ENCODE data around the gene KCTD1. TPM values are rescaled to one million over a fixed set of nuclear protein-coding genes. Genes with fewer than 3 reads are reported as not detected.
A peak's percentile ranks its signal among the peaks of the same experiment; 100 is the strongest.

The KCTD1 gene
- total and polyA plus RNA-seq, 2 of the 8 experiments (the other 6 are each of a cell fraction or from before 2014, with no cell fraction given): 7.7 to 14.0 TPM

DNA sequence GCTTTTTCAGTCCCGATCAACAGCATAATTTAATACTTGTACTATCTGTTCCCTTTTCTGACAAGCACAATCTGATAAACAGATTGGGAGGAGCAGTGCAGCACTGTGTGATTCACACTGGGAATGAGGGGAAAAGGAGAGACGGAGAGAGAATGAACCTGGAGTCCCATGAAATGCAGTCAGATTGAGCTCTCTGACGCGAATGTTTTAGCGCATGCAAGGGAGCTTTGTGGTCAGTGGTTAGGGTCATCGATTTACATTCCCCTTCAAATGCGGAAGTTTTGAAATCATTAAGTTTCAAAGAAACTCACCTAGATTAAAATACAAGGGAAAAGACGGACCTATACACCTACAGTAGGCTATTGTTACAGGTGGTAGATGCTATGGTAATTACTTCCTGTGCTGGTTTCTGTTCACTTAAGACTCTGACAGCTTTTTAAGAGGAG, 99.6 kb downstream of the KCTD1 start:
- Histone ChIP-seq H3K36me3 (ENCODE audit: control insufficient read depth in 2 of 4, insufficient read depth in 4 of 4, low read length in 3 of 4) (no peaks in the 10 kb centered on the region), H2BK12ac (ENCODE audit: low read depth, low read length) (no peak overlapping the region), H2BK5ac (ENCODE audit: low read depth, low read length) (no peak overlapping the region), H2BK120ac (replicated peaks; ENCODE audit: low read depth, low read length) (no peak overlapping the region), H3K79me1 (ENCODE audit: low read depth, low read length) (no peaks in the 10 kb centered on the region), H2AK5ac (ENCODE audit: low read depth, low read length) (no peak overlapping the region), H4K8ac (ENCODE audit: extremely low read depth, insufficient read depth, low read length) (no peak overlapping the region), H3K14ac (ENCODE audit: insufficient read length) (no peak overlapping the region), H3K23ac (ENCODE audit: insufficient read length) (no peak overlapping the region), H3K4me2 (ENCODE audit: insufficient read depth in 1 of 2, low read depth in 2 of 2, low read length in 2 of 2) (no peak overlapping the region), H3K23me2 (ENCODE audit: low read depth, low read length) (no peaks in the 10 kb centered on the region), H3K9ac (replicated peaks in 1 of 4; ENCODE audit: extremely low read depth in 1 of 4, low read depth in 3 of 4, low read length in 3 of 4) (no peak overlapping the region), H3K79me2 (ENCODE audit: control insufficient read depth in 1 of 2, insufficient read depth in 2 of 2, low read length in 2 of 2) (no peaks in the 10 kb centered on the region), H3K56ac (replicated peaks; ENCODE audit: insufficient read length, low read depth, low read length) (no peak overlapping the region), H4K5ac (ENCODE audit: insufficient read length, low read depth, low read length) (no peak overlapping the region), H4K20me1 (replicated peaks in 1 of 2; ENCODE audit: control insufficient read depth in 1 of 2, insufficient read depth in 2 of 2, low read length in 2 of 2) (no peaks in the 10 kb centered on the region), H2BK15ac (ENCODE audit: low read length) (no peak overlapping the region), H3K4me3 (ENCODE audit: extremely low read depth in 1 of 4, insufficient read depth in 2 of 4, low read depth in 3 of 4, low read length in 4 of 4) (no peak overlapping the region), H3K18ac (ENCODE audit: extremely low read depth, low read length) (no peak overlapping the region), H3K4ac (replicated peaks; ENCODE audit: insufficient read length, low read depth, low read length) (no peak overlapping the region), H3K4me1 (replicated peaks in 1 of 4; ENCODE audit: control insufficient read depth in 3 of 4, insufficient read depth in 4 of 4, low read length in 3 of 4) (peaks cover 0 to 8% (median under 1%) of the 10 kb centered on the region in 4 experiments; a peak in 1 of 7 replicates), H3K27ac (ENCODE audit: low read depth, low read length) (no peak overlapping the region), H2AFZ (ENCODE audit: low read length) (peak overlapping the region; percentile 54; the same call in 1 of the 2 replicates), H3K9me3 (ENCODE audit: insufficient read depth in 2 of 2, low read depth in 1 of 2, low read length in 1 of 2) (no peaks in the 10 kb centered on the region; a peak in 1 of 4 replicates), H2BK20ac (ENCODE audit: low read length) (no peak overlapping the region), H4K91ac (replicated peaks; ENCODE audit: insufficient read length, low read length) (no peak overlapping the region), H3K27me3 (replicated peaks in 1 of 4; ENCODE audit: control insufficient read depth in 3 of 4, extremely low read depth in 1 of 4, insufficient read depth in 3 of 4, low read length in 3 of 4) (no peaks in the 10 kb centered on the region)
- DNase-seq (ENCODE audit: low read depth in 1 of 2, low spot score in 2 of 2) (no peak), FAIRE-seq (no peak)
- 74% methylated on average over 8 of the region's 8 CpGs; no CpG with 5 or more reads in 1 of the 2 experiments for WGBS, 2 experiments (ENCODE audit: extremely low coverage in 1 of 2, insufficient coverage in 1 of 2, insufficient read length in 1 of 2, insufficient replicate concordance in 2 of 2, low coverage in 1 of 2, low lambda C conversion rate in 2 of 2, missing lambda C conversion rate in 1 of 2)
- ChIA-PET POLR2A (ENCODE audit: partially characterized antibody) (interaction anchor here (1.3 kb wide), 1 partner anchor 8 kb away, joined by 4 read pairs; no protein-coding TSS in a partner anchor), CTCF (ENCODE audit: partially characterized antibody) (interaction anchor here (0.8 to 2.0 kb wide), 5 partner anchors 9 to 201 kb away, joined by 3 to 6 read pairs (median 4); no protein-coding TSS in a partner anchor)
- TF ChIP-seq TAF7 (optimal IDR thresholded peaks at IDR 0.05; ENCODE audit: borderline replicate concordance, low read depth, low read length) (no peak), KDM5A (IDR thresholded peaks at IDR 0.05; ENCODE audit: low read length) (no peak), SIRT6 (IDR thresholded peaks at IDR 0.05; ENCODE audit: low read length) (no peak), POLR2AphosphoS5 (IDR thresholded peaks at IDR 0.05; ENCODE audit: low read depth, low read length) (no peak), EP300 (IDR thresholded peaks at IDR 0.05; ENCODE audit: borderline replicate concordance in 1 of 2, low read depth in 2 of 2, low read length in 2 of 2) (no peak), EZH2 (IDR thresholded peaks at IDR 0.05; ENCODE audit: low read depth, low read length, severe bottlenecking) (no peak), FOSL1 (IDR thresholded peaks at IDR 0.05; ENCODE audit: insufficient read depth, low read depth, low read length) (no peak), SIN3A (conservative IDR thresholded peaks at IDR 0.05 in 1 of 2, IDR thresholded peaks at IDR 0.05 in 1 of 2; ENCODE audit: low read depth in 1 of 2, low read length in 2 of 2) (no peak), POLR2A (IDR thresholded peaks at IDR 0.05; ENCODE audit: control extremely low read depth in 1 of 2, low read depth in 2 of 2, low read length in 2 of 2) (no peak), CEBPB (IDR thresholded peaks at IDR 0.05; ENCODE audit: low read depth, low read length) (no peak), NANOG (IDR thresholded peaks at IDR 0.05; ENCODE audit: insufficient read depth, low read depth, low read length, poor library complexity, severe bottlenecking) (no peak), RXRA (IDR thresholded peaks at IDR 0.05; ENCODE audit: insufficient read depth, low read depth, low read length) (no peak), GABPA (IDR thresholded peaks at IDR 0.05; ENCODE audit: borderline replicate concordance, insufficient read depth, low read length) (no peak), SUZ12 (IDR thresholded peaks at IDR 0.05; ENCODE audit: low read length) (no peak)

All from H1 (cell line).